ENCODE results near the gene LHPP. TPM values are rescaled to one million over a fixed set of nuclear protein-coding genes. Genes with fewer than 3 reads are reported as not detected.

Gene LHPP
- total RNA-seq, 1 experiment from 2014 or later = 24.7 TPM

DNA sequence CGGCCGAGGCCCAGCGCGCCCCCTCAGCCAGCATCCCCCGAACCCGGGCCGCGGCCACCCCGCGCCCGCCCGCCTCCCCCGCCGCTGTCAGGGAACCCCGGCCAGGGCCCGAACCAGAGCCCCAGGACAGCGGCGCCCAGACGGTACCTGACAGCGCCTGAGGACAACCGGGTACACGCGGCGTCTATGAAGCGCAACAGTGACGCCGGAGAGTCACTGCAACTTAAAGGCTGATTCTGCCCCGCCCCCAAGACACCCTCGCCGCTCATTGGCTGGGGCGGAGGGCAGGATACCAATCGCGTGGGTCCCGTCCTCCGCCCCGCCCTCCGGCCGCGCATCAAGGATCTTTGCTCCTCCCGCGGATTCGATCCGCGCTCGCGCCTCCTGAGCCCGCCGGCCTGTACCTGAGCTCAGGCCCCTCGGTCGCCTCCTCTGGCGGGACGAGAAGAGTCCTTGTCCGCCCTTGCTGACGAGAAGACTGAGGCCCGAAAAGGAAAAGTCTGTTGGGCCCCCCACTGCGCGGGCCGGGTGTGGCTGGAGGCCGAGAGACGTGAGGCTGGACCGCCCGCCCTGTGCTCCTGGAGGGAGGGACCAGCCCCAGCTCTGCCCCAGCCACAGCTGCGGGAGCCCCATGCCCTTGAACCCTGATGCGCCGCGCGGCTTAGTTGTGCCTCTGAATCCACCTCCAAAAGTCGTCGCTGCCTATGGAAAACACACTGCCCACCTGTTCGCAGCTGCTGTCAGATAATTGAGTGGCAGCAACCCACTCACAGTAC is 42.7 kb upstream of the LHPP start, which contains the start of gene OAT:
Gene OAT (minus strand): TSS at position 198 of the 776 bp plus-strand sequence. CDS start 6,752 bp downstream, outside the sequence.
- H3K9me2 ChIP-seq (ENCODE audit: insufficient read depth) = no peaks in the 10 kb centered on the region
- BruUV-seq (replicated peaks) = TSS peak; percentile 93
- no peaks in the 10 kb centered on the region for H3K9me3 ChIP-seq (ENCODE audit: insufficient read depth, low read depth)
- CTCF ChIA-PET = interaction anchor here (0.5 to 0.6 kb wide), 2 partner anchors 22 to 53 kb away, joined by 3 to 8 read pairs; no protein-coding TSS in a partner anchor
- POLR2A ChIA-PET (ENCODE audit: unreplicated experiment) = interaction anchor here (0.5 to 0.7 kb wide), 4 partner anchors 8 to 1465 kb away, joined by 3 to 11 read pairs (median 4); partner anchors contain the start of gene LHPP
- H3K4me1 ChIP-seq (replicated peaks; ENCODE audit: insufficient read depth) = peaks cover 18% of the 10 kb centered on the region; the same call in 1 of the 2 replicates
- TF ChIP-seq, protein P1, sequence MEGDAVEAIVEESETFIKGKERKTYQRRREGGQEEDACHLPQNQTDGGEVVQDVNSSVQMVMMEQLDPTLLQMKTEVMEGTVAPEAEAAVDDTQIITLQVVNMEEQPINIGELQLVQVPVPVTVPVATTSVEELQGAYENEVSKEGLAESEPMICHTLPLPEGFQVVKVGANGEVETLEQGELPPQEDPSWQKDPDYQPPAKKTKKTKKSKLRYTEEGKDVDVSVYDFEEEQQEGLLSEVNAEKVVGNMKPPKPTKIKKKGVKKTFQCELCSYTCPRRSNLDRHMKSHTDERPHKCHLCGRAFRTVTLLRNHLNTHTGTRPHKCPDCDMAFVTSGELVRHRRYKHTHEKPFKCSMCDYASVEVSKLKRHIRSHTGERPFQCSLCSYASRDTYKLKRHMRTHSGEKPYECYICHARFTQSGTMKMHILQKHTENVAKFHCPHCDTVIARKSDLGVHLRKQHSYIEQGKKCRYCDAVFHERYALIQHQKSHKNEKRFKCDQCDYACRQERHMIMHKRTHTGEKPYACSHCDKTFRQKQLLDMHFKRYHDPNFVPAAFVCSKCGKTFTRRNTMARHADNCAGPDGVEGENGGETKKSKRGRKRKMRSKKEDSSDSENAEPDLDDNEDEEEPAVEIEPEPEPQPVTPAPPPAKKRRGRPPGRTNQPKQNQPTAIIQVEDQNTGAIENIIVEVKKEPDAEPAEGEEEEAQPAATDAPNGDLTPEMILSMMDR (conservative IDR thresholded peaks at IDR 0.05) = no peak; the same call in 1 of the 2 replicates
- TF ChIP-seq EZH2 (IDR thresholded peaks at IDR 0.05; ENCODE audit: low read depth) = no peak
- intact Hi-C loops (cut with micrococcal nuclease; ENCODE audit: unreplicated experiment) = loop anchor here (1.0 to 10.0 kb wide), 4 partner anchors 43 to 326 kb away; partner anchors contain the start of gene FAM53B
- DNase-seq = peak; percentile 87 to 92
- H3F3A ChIP-seq (ENCODE audit: insufficient read depth, low read depth) = no peaks in the 10 kb centered on the region
- no peaks in the 10 kb centered on the region for H3K27me3 ChIP-seq (ENCODE audit: insufficient read depth, low read depth)
- peaks cover 44% of the 10 kb centered on the region for H3K79me2 ChIP-seq (ENCODE audit: low read depth)
- H2AFZ ChIP-seq = peak within 1 kb of the TSS; percentile 83
- H3K36me3 ChIP-seq (ENCODE audit: low read depth) = no peaks in the 10 kb centered on the region
- no peaks in the 10 kb centered on the region; the same call in 1 of the 2 replicates for H4K20me1 ChIP-seq (ENCODE audit: insufficient read depth)
- peak within 1 kb of the TSS; percentile 88 for H3K4me2 ChIP-seq
- H3K4me3 ChIP-seq = peak within 1 kb of the TSS; percentile 79
- peak within 1 kb of the TSS; percentile 56; the same call in 1 of the 2 replicates for H3K27ac ChIP-seq

DNA sequence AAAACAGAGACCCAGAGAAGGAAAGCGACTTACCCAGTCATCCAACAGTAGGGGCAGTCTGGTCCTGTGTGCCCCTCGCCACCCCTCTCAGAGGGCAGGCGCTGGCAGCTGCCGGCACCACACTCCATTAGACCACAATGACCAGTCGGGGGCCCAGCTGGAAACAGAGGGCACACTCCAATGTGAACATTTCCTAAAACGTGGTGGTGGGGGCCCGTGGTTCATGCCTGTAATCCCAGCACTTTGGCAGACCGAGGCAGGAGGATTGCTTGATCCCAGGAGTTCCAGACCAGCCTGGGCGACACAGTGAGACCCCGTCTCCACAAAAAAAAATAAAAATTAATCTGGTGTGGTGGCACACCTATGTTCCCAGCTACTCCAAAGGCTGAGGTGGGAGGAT is 42.0 kb upstream of the LHPP start:
- intact Hi-C loops (cut with micrococcal nuclease; ENCODE audit: unreplicated experiment) = loop anchor here (5.0 to 10.0 kb wide), 3 partner anchors 83 to 325 kb away; partner anchors contain the start of gene FAM53B
- CTCF ChIA-PET = no interaction called here
- peaks cover 18% of the 10 kb centered on the region; the same call in 1 of the 2 replicates for H3K4me1 ChIP-seq (replicated peaks; ENCODE audit: insufficient read depth)
- no TSS peak for BruUV-seq (replicated peaks)
- no peaks in the 10 kb centered on the region for H3K27me3 ChIP-seq (ENCODE audit: insufficient read depth, low read depth)
- no peak overlapping the region; the same call in 1 of the 2 replicates for H2AFZ ChIP-seq
- H3K4me2 ChIP-seq = peak overlapping the region; percentile 88
- H3K27ac ChIP-seq = no peak overlapping the region
- H3K79me2 ChIP-seq (ENCODE audit: low read depth) = peaks cover 36% of the 10 kb centered on the region
- POLR2A ChIA-PET (ENCODE audit: unreplicated experiment) = no interaction called here
- no peaks in the 10 kb centered on the region for H4K20me1 ChIP-seq (ENCODE audit: insufficient read depth)
- peak overlapping the region; percentile 79; the same call in 1 of the 2 replicates for H3K4me3 ChIP-seq
- no peaks in the 10 kb centered on the region for H3K36me3 ChIP-seq (ENCODE audit: low read depth)
- H3K9me2 ChIP-seq (ENCODE audit: insufficient read depth) = no peaks in the 10 kb centered on the region
- H3K9me3 ChIP-seq (ENCODE audit: insufficient read depth, low read depth) = no peaks in the 10 kb centered on the region
- no peaks in the 10 kb centered on the region for H3F3A ChIP-seq (ENCODE audit: insufficient read depth, low read depth)
- no peak for DNase-seq
- TF ChIP-seq, protein P1 (conservative IDR thresholded peaks at IDR 0.05) = no peak
- TF ChIP-seq EZH2 (IDR thresholded peaks at IDR 0.05; ENCODE audit: low read depth) = no peak

DNA sequence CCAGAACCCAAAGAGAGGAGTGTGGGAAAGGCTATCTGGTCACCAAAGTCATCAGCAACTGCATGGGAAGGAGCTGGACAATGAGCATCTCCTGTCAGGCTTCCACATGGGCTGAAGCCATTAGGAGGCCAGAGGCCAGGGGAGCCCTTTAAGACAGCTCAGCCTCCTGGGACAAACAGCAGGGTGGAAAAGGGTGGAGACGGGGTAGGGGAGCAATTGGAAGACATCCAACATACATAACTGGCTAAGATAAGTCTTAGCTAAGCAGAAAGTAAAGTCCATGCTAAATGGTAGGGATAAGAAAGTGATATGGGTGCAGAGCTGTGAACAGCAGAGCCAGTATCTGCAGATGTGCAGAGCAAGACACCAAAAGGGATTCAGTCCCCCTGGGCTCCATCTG is 41.4 kb upstream of the LHPP start:
- H2AFZ ChIP-seq = no peak overlapping the region
- H3K4me2 ChIP-seq = no peak overlapping the region
- H3K79me2 ChIP-seq (ENCODE audit: low read depth) = peaks cover 31% of the 10 kb centered on the region
- intact Hi-C loops (cut with micrococcal nuclease; ENCODE audit: unreplicated experiment) = no loop called here
- POLR2A ChIA-PET (ENCODE audit: unreplicated experiment) = no interaction called here
- peaks cover 18% of the 10 kb centered on the region; the same call in 1 of the 2 replicates for H3K4me1 ChIP-seq (replicated peaks; ENCODE audit: insufficient read depth)
- H3K9me3 ChIP-seq (ENCODE audit: insufficient read depth, low read depth) = no peaks in the 10 kb centered on the region
- BruUV-seq (replicated peaks) = no TSS peak
- no peaks in the 10 kb centered on the region for H4K20me1 ChIP-seq (ENCODE audit: insufficient read depth)
- H3K4me3 ChIP-seq = no peak overlapping the region
- no peaks in the 10 kb centered on the region for H3K27me3 ChIP-seq (ENCODE audit: insufficient read depth, low read depth)
- no peaks in the 10 kb centered on the region for H3F3A ChIP-seq (ENCODE audit: insufficient read depth, low read depth)
- H3K9me2 ChIP-seq (ENCODE audit: insufficient read depth) = no peaks in the 10 kb centered on the region
- CTCF ChIA-PET = no interaction called here
- no peaks in the 10 kb centered on the region for H3K36me3 ChIP-seq (ENCODE audit: low read depth)
- TF ChIP-seq, protein P1 (conservative IDR thresholded peaks at IDR 0.05) = no peak
- TF ChIP-seq EZH2 (IDR thresholded peaks at IDR 0.05; ENCODE audit: low read depth) = no peak
- no peak for DNase-seq
- no peak overlapping the region for H3K27ac ChIP-seq
